ENCODE data around the gene SPACA4. TPM values are rescaled to one million over a fixed set of nuclear protein-coding genes. Genes with fewer than 3 reads are reported as not detected.

SPACA4 gene, protein sequence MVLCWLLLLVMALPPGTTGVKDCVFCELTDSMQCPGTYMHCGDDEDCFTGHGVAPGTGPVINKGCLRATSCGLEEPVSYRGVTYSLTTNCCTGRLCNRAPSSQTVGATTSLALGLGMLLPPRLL
- 0.08 TPM in 1 of 3 replicates, not detected in the others for polyA plus RNA-seq
- polyA plus RNA-seq (2011; ENCODE audit: low read depth), result 0.65 TPM
- not detected in 2 replicates for polyA plus RNA-seq (2011; cell fraction: cytosol; rRNA removed)
- not detected in 2 replicates for polyA plus RNA-seq (2011; cell fraction: nucleus; rRNA removed)
- 2.1 TPM in 1 of 2 replicates, not detected in the other for polyA plus RNA-seq (2012; ENCODE audit: low replicate concordance)
- not detected in 3 replicates for polyA minus RNA-seq
- polyA minus RNA-seq (2011; cell fraction: cytosol; rRNA and poly(A)+ RNA removed), result not detected
- not detected in 2 replicates for polyA minus RNA-seq (2011; cell fraction: nucleus; rRNA and poly(A)+ RNA removed)

DNA sequence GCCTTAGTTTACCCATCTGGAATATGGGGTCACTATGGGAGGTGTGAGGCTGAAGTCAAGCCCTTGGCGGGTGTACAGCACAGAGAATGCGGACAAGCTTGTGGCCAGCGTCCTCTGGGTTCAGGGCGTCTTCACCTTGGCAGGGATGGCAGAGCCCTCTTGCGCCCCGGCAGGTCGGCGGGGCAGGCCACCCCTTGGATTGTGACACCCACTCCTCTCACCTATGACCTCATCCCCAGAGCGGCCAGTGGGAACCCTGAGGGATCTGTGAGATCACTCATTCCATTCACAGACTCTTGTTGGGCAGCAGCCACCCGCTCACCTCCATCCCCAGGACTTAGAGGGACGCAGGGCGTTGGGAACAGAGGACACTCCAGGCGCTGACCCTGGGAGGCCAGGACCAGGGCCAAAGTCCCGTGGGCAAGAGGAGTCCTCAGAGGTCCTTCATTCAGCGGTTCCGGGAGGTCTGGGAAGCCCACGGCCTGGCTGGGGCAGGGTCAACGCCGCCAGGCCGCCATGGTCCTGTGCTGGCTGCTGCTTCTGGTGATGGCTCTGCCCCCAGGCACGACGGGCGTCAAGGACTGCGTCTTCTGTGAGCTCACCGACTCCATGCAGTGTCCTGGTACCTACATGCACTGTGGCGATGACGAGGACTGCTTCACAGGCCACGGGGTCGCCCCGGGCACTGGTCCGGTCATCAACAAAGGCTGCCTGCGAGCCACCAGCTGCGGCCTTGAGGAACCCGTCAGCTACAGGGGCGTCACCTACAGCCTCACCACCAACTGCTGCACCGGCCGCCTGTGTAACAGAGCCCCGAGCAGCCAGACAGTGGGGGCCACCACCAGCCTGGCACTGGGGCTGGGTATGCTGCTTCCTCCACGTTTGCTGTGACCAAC, at the start of gene SPACA4:
Gene SPACA4 (plus strand): TSS at position 280 of the 896 bp plus-strand sequence. CDS start 237 bp downstream, at position 517.
- no peaks in the 10 kb centered on the region for H3K79me2 ChIP-seq (ENCODE audit: control insufficient read depth, insufficient read depth, low read length)
- DNase-seq (ENCODE audit: low read depth, low spot score) (no peak), FAIRE-seq (no peak)
- dilution Hi-C loops (cut with MboI; ENCODE audit: extremely low pct_ligation_motif_present, low sequenced_read_pairs), result no loop called here
- H3K9me1 ChIP-seq (ENCODE audit: control insufficient read depth, extremely low read depth, insufficient read depth, low read length), result no peaks in the 10 kb centered on the region
- no peaks in the 10 kb centered on the region for H3K9me3 ChIP-seq (ENCODE audit: control insufficient read depth, low read depth, low read length)
- no peak within 1 kb of the TSS for H3K27ac ChIP-seq (ENCODE audit: control insufficient read depth, insufficient read depth, low read length)
- no peaks in the 10 kb centered on the region for H3K4me1 ChIP-seq (ENCODE audit: control insufficient read depth, extremely low read depth, insufficient read depth, low read length)
- no peak within 1 kb of the TSS for H3K4me3 ChIP-seq (ENCODE audit: control insufficient read depth in 2 of 3, extremely low read depth in 1 of 3, insufficient read depth in 2 of 3, low read depth in 1 of 3, low read length in 3 of 3)
- H3K36me3 ChIP-seq (ENCODE audit: control insufficient read depth in 2 of 2, extremely low read depth in 1 of 2, insufficient read depth in 2 of 2, low read length in 2 of 2), result no peaks in the 10 kb centered on the region
- no peak within 1 kb of the TSS for H3K4me2 ChIP-seq (ENCODE audit: control insufficient read depth, extremely low read depth, insufficient read depth, low read depth, low read length)
- TF ChIP-seq, protein P1, sequence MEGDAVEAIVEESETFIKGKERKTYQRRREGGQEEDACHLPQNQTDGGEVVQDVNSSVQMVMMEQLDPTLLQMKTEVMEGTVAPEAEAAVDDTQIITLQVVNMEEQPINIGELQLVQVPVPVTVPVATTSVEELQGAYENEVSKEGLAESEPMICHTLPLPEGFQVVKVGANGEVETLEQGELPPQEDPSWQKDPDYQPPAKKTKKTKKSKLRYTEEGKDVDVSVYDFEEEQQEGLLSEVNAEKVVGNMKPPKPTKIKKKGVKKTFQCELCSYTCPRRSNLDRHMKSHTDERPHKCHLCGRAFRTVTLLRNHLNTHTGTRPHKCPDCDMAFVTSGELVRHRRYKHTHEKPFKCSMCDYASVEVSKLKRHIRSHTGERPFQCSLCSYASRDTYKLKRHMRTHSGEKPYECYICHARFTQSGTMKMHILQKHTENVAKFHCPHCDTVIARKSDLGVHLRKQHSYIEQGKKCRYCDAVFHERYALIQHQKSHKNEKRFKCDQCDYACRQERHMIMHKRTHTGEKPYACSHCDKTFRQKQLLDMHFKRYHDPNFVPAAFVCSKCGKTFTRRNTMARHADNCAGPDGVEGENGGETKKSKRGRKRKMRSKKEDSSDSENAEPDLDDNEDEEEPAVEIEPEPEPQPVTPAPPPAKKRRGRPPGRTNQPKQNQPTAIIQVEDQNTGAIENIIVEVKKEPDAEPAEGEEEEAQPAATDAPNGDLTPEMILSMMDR (optimal IDR thresholded peaks at IDR 0.05 in 1 of 3, IDR thresholded peaks at IDR 0.05 in 1 of 3, conservative IDR thresholded peaks at IDR 0.05 in 1 of 3; ENCODE audit: extremely low read depth in 1 of 3, insufficient read depth in 2 of 3, low read length in 3 of 3), result no peak
- TF ChIP-seq EZH2 (IDR thresholded peaks at IDR 0.05; ENCODE audit: low read length), result no peak
- H3K27me3 ChIP-seq (ENCODE audit: control insufficient read depth, extremely low read depth, insufficient read depth, low read length), result no peaks in the 10 kb centered on the region
- H2AFZ ChIP-seq (ENCODE audit: control insufficient read depth, low read length), result no peak within 1 kb of the TSS
- no peak within 1 kb of the TSS for H3K9ac ChIP-seq (ENCODE audit: control insufficient read depth, extremely low read depth, insufficient read depth, low read length)
- H4K20me1 ChIP-seq (ENCODE audit: control insufficient read depth, extremely low read depth, insufficient read depth, low read length), result no peaks in the 10 kb centered on the region

DNA sequence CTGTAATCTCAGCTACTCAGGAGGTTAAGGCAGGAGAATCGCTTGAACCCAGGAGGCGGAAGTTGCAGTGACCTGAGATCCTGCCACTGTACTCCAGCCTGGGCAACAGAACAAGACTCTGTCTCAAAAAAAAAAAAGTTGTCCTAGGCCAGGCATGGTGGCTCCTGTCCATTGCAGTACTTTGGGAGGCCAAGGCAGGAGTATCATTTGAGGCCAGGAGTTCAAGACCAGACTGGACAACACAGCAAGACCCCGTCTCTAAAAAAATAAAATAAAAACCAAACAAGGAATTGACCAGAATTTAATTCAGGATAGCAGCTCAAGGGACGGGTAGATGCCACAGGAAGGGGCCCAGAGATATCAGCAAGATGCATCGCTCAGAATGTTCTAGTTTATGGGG, 49.7 kb upstream of the SPACA4 start:
- H3K4me3 ChIP-seq (ENCODE audit: control insufficient read depth in 2 of 3, extremely low read depth in 1 of 3, insufficient read depth in 2 of 3, low read depth in 1 of 3, low read length in 3 of 3), result no peak overlapping the region
- no peak for DNase-seq (ENCODE audit: low read depth, low spot score)
- H3K9me1 ChIP-seq (ENCODE audit: control insufficient read depth, extremely low read depth, insufficient read depth, low read length), result no peaks in the 10 kb centered on the region
- dilution Hi-C loops (cut with MboI; ENCODE audit: extremely low pct_ligation_motif_present, low sequenced_read_pairs), result no loop called here
- peaks cover 28% of the 10 kb centered on the region for H3K4me1 ChIP-seq (ENCODE audit: control insufficient read depth, extremely low read depth, insufficient read depth, low read length)
- H3K27ac ChIP-seq (ENCODE audit: control insufficient read depth, insufficient read depth, low read length), result no peak overlapping the region
- TF ChIP-seq, protein P1 (optimal IDR thresholded peaks at IDR 0.05 in 1 of 3, IDR thresholded peaks at IDR 0.05 in 1 of 3, conservative IDR thresholded peaks at IDR 0.05 in 1 of 3; ENCODE audit: extremely low read depth in 1 of 3, insufficient read depth in 2 of 3, low read length in 3 of 3), result no peak
- TF ChIP-seq EZH2 (IDR thresholded peaks at IDR 0.05; ENCODE audit: low read length), result no peak
- no peaks in the 10 kb centered on the region for H3K9me3 ChIP-seq (ENCODE audit: control insufficient read depth, low read depth, low read length)
- no peaks in the 10 kb centered on the region for H4K20me1 ChIP-seq (ENCODE audit: control insufficient read depth, extremely low read depth, insufficient read depth, low read length)
- no peak overlapping the region for H3K4me2 ChIP-seq (ENCODE audit: control insufficient read depth, extremely low read depth, insufficient read depth, low read depth, low read length)
- FAIRE-seq, result no peak
- H3K9ac ChIP-seq (ENCODE audit: control insufficient read depth, extremely low read depth, insufficient read depth, low read length), result no peak overlapping the region
- H2AFZ ChIP-seq (ENCODE audit: control insufficient read depth, low read length), result no peak overlapping the region
- H3K36me3 ChIP-seq (ENCODE audit: control insufficient read depth in 2 of 2, extremely low read depth in 1 of 2, insufficient read depth in 2 of 2, low read length in 2 of 2), result no peaks in the 10 kb centered on the region
- no peaks in the 10 kb centered on the region for H3K79me2 ChIP-seq (ENCODE audit: control insufficient read depth, insufficient read depth, low read length)
- no peaks in the 10 kb centered on the region for H3K27me3 ChIP-seq (ENCODE audit: control insufficient read depth, extremely low read depth, insufficient read depth, low read length)
